IPS-18a (cell line): ENCODE results near the gene EXO5.
"Not testable (repeated sequence)": the region's sequence is repeated elsewhere in the genome, so short reads cannot be mapped to it uniquely, and the experiment has no call there.

Source experiments
- H3K27ac ChIP-seq: one replicate; pipeline ENCODE4 v1.5.1; 2013; ENCODE audit warnings: low read length
- H3K27me3 ChIP-seq: one replicate; pipeline ENCODE4 v1.6.1; 2013; ENCODE audit warnings: mild to moderate bottlenecking, low read length; ENCODE audit not compliant: control insufficient read depth, insufficient read depth
- H3K36me3 ChIP-seq: one replicate; pipeline ENCODE4 v1.6.1; 2013; ENCODE audit warnings: low read depth, low read length; ENCODE audit not compliant: control insufficient read depth
- H3K4me1 ChIP-seq: one replicate; pipeline ENCODE4 v1.6.1; 2013; ENCODE audit warnings: low read depth, low read length; ENCODE audit not compliant: control insufficient read depth
- H3K4me3 ChIP-seq: one replicate; pipeline ENCODE4 v1.5.1; 2013; ENCODE audit warnings: low read length
- H3K9ac ChIP-seq: one replicate; pipeline ENCODE4 v1.6.1; 2013; ENCODE audit warnings: mild to moderate bottlenecking, low read length, moderate library complexity
- H3K9me3 ChIP-seq: one replicate; pipeline ENCODE4 v1.6.1; 2013; ENCODE audit warnings: low read depth, low read length; ENCODE audit not compliant: control insufficient read depth

The EXO5 gene

GRCh38 chr1:40508375-40509341, at the start of gene EXO5:
EXO5 (plus strand) TSS chr1:40508767; CDS start chr1:40514545, 5,778 bp downstream.
- Histone ChIP-seq H3K27ac (no peak within 1 kb of the TSS), H3K9ac (peak within 1 kb of the TSS; percentile 67), H3K9me3 (peaks cover 2% of the 10 kb centered on the region), H3K36me3 (no peaks in the 10 kb centered on the region), H3K4me1 (no peaks in the 10 kb centered on the region), H3K27me3 (peaks cover 12% of the 10 kb centered on the region), H3K4me3 (peak within 1 kb of the TSS; percentile 85)

- no peak overlapping the region for H3K4me3 ChIP-seq
- no peaks in the 10 kb centered on the region for H3K4me1 ChIP-seq
- no peaks in the 10 kb centered on the region for H3K27me3 ChIP-seq
- H3K27ac ChIP-seq = no peak overlapping the region
- H3K36me3 ChIP-seq = peaks cover 35% of the 10 kb centered on the region
- no peak overlapping the region for H3K9ac ChIP-seq
- peaks cover 83% of the 10 kb centered on the region for H3K9me3 ChIP-seq
Measured at GRCh38 chr1:40462956-40463590, 45.5 kb upstream of the EXO5 start.

- Histone ChIP-seq H3K27me3 (no peaks in the 10 kb centered on the region), H3K36me3 (no peaks in the 10 kb centered on the region), H3K9me3 (peaks cover 64% of the 10 kb centered on the region), H3K4me1 (no peaks in the 10 kb centered on the region), H3K27ac (no peak overlapping the region), H3K9ac (no peak overlapping the region), H3K4me3 (no peak overlapping the region)
Measured at GRCh38 chr1:40469327-40469726, 39.2 kb upstream of the EXO5 start.

- H3K9me3 ChIP-seq = peaks cover 19% of the 10 kb centered on the region
- H3K4me3 ChIP-seq = no peak overlapping the region
- H3K9ac ChIP-seq = no peak overlapping the region
- peaks cover 8% of the 10 kb centered on the region for H3K27me3 ChIP-seq
- H3K4me1 ChIP-seq = peaks cover 4% of the 10 kb centered on the region
- no peaks in the 10 kb centered on the region for H3K36me3 ChIP-seq
- no peak overlapping the region for H3K27ac ChIP-seq
Measured at GRCh38 chr1:40475268-40475667, 33.3 kb upstream of the EXO5 start.

GRCh38 chr1:40476924-40477677, 31.5 kb upstream of the EXO5 start, which contains the start of gene ZFP69:
ZFP69 (plus strand) TSS chr1:40477290; CDS start chr1:40479362, 2,072 bp downstream.
- H3K27ac ChIP-seq = no peak within 1 kb of the TSS
- peak within 1 kb of the TSS; percentile 32 for H3K9ac ChIP-seq
- H3K36me3 ChIP-seq = peaks cover 5% of the 10 kb centered on the region
- H3K4me1 ChIP-seq = peaks cover 4% of the 10 kb centered on the region
- peak within 1 kb of the TSS; percentile 84 for H3K4me3 ChIP-seq
- H3K27me3 ChIP-seq = peaks cover 8% of the 10 kb centered on the region
- H3K9me3 ChIP-seq = peaks cover 16% of the 10 kb centered on the region

- Histone ChIP-seq H3K9ac (peak overlapping the region; percentile 32), H3K36me3 (peaks cover 10% of the 10 kb centered on the region), H3K9me3 (peaks cover 15% of the 10 kb centered on the region), H3K27me3 (peaks cover 8% of the 10 kb centered on the region), H3K27ac (no peak overlapping the region), H3K4me3 (peak overlapping the region; percentile 84), H3K4me1 (peaks cover 4% of the 10 kb centered on the region)
Measured at GRCh38 chr1:40477678-40478053, 30.9 kb upstream of the EXO5 start.

GRCh38 chr1:40478276-40478675, 30.3 kb upstream of the EXO5 start:
- Histone ChIP-seq H3K4me3 (peak overlapping the region; percentile 84), H3K9ac (no peak overlapping the region)

GRCh38 chr1:40479156-40479555, 29.4 kb upstream of the EXO5 start:
- no peak overlapping the region for H3K4me3 ChIP-seq
- peaks cover 8% of the 10 kb centered on the region for H3K27me3 ChIP-seq
- H3K4me1 ChIP-seq = peaks cover 4% of the 10 kb centered on the region
- no peak overlapping the region for H3K27ac ChIP-seq
- peaks cover 12% of the 10 kb centered on the region for H3K9me3 ChIP-seq
- H3K36me3 ChIP-seq = peaks cover 11% of the 10 kb centered on the region
- no peak overlapping the region for H3K9ac ChIP-seq

More at GRCh38 chr1:40478276-40478675, 30.3 kb upstream of the EXO5 start:
- Histone ChIP-seq H3K9me3 (peaks cover 12% of the 10 kb centered on the region), H3K36me3 (peaks cover 11% of the 10 kb centered on the region), H3K27me3 (peaks cover 8% of the 10 kb centered on the region), H3K27ac (no peak overlapping the region), H3K4me1 (peaks cover 4% of the 10 kb centered on the region)

- Histone ChIP-seq H3K27me3 (no peaks in the 10 kb centered on the region), H3K4me3 (no peak overlapping the region), H3K36me3 (peaks cover 19% of the 10 kb centered on the region), H3K9me3 (peaks cover 18% of the 10 kb centered on the region), H3K27ac (no peak overlapping the region), H3K9ac (no peak overlapping the region), H3K4me1 (no peaks in the 10 kb centered on the region)
Measured at GRCh38 chr1:40495315-40495903, 13.2 kb upstream of the EXO5 start.

GRCh38 chr1:40502651-40503050, 5.9 kb upstream of the EXO5 start:
- not testable (repeated sequence) for H3K9ac ChIP-seq, H3K9me3 ChIP-seq, H3K4me3 ChIP-seq, H3K36me3 ChIP-seq, H3K4me1 ChIP-seq, H3K27me3 ChIP-seq, H3K27ac ChIP-seq

- no peaks in the 10 kb centered on the region for H3K36me3 ChIP-seq
- peaks cover 2% of the 10 kb centered on the region for H3K9me3 ChIP-seq
- H3K9ac ChIP-seq = peak overlapping the region; percentile 67
- peak overlapping the region; percentile 85 for H3K4me3 ChIP-seq
- H3K27me3 ChIP-seq = peaks cover 12% of the 10 kb centered on the region
- no peaks in the 10 kb centered on the region for H3K4me1 ChIP-seq
- no peak overlapping the region for H3K27ac ChIP-seq
Measured at GRCh38 chr1:40507973-40508372, 594 bp upstream of the EXO5 start.
